GM12864 (cell line): ENCODE results near the gene TAS2R60.
A peak's percentile ranks its signal among the peaks of the same experiment; 100 is the strongest.

Experiments used
- DNase-seq: peaks from one replicate; pipeline ENCODE4 v3.0.0-alpha.2; 2011; ENCODE audit warnings: low read depth
- H3K4me3 ChIP-seq: 2 replicates; pipeline ENCODE4 v1.5.1; 2011; ENCODE audit warnings: mild to moderate bottlenecking, low read depth, low read length, control low read depth
- CTCF ChIP-seq: IDR thresholded peaks from 2 replicates; pipeline ENCODE4 v1.5.1; 2011; ENCODE audit warnings: low read depth, mild to moderate bottlenecking, moderate library complexity, low read length, control low read depth, inconsistent platforms; ENCODE audit errors: missing control alignments

The TAS2R60 gene

DNA sequence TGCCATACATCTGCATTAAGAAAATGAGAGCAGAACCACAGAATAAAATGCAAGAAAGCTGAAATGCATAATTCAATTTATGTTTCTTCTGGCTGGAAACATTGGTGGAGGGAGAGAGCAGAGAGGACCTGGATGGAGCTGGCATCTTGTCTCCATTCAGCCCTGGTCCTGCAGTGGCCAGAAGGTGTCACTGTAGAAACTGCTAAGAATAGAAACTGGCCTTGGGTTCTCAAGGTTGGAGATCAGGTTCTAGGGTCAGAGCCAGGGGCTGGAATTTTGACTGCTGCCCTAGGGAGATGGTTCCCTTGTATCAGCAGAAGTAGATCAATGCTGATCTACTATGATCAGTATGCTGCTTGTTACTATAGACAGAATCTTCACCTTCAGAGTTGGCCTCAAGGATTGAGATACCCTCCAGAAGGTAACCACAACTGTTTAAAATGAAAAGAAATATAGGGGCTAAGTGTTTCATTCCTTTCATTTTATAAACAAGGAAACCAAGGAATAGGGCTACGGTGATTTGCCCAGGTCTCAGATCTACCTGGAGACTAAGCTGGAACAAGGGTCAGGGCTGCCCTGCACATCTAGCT lies 47.6 kb downstream of the TAS2R60 start:
- no peak overlapping the region for H3K4me3 ChIP-seq
- TF ChIP-seq CTCF: peak; percentile 47
- no peak for DNase-seq

DNA sequence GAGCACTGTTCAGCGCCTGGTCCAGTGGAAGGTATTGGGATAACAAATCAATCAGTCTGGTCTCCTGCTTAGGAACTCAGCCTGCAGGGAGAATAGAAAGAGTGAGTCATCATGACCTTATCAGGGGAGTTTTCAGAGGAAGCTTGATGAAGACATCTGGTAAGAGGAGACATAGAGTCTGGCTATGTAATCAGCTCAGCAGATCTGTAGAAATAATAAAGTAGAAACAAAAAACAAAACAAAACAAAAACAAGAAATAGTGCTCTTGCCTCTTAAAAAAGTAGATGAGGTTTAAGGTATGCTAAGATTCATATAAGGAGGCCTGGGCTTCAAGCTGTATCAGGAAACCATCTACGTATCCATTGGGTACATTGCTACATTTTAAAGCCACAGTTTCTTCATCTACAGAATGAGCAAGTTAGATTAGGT lies 48.8 kb downstream of the TAS2R60 start:
- no peak overlapping the region for H3K4me3 ChIP-seq
- TF ChIP-seq CTCF: no peak

DNA sequence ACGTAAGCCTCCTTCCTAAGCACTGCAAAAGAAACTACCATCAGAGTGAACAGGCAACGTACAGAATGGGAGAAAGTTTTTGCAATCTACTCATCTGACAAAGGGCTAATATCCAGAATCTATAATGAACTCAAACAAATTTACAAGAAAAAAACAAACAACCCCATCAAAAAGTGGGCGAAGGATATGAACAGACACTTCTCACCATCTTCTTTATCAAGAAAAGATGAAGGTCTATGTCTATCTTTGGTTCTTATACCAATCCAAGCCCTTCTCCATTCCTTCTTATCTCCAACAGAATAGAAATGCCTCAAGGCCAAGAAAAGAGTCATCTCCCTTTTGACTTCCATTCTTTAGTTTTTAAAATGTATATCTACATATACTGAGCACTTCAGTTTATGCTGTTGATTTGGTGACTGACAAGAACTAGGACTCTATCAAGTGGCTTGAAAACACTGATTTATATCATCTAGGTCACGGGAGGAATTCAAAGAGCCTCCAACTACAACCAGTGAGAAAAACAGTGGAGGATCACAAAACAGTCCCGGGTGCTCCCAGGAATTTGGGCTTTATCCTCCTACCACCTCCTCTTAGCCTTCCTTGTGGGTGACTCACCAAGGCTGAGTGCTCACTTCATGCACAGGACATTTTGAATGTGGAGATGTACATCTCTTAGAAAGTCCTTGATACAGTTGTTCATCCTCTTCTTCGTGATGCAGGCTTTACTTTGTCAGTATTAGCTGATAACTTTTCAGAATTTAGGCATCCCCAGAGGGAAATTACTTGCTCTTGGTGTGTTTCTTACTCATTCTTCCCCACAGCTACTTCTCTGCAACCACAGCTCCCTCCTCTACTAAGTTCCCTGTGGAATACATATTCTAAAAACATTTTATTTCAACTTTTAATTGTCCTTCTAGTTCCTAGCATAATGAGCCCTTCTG lies 49.8 kb downstream of the TAS2R60 start:
- no peak for DNase-seq
- no peak overlapping the region for H3K4me3 ChIP-seq
- no peak for TF ChIP-seq CTCF

More for the DNA sequence above, 48.8 kb downstream of the TAS2R60 start:
- no peak for DNase-seq

DNA sequence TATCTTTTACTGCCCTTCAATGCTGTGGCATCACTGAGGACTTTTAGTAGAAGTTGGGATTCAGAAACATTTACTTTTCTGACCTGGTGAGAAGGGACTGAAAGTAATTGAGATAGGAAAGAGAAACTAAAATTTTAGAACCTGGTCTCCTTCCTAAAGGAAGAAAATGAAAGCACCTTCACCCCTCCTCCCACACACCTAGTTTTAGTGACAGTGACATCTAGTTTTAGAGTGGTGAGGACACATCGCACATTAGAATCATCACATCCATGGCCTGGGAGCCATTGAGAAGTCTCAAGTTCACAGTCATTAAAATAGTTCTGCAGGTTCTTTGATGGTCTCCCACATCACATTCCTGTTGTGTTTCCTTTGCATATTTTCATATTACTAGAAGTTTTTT lies 50.5 kb downstream of the TAS2R60 start:
- no peak overlapping the region for H3K4me3 ChIP-seq
- no peak for DNase-seq
- TF ChIP-seq CTCF: no peak
